GM10248 (cell line): ENCODE data around the gene ELAC2.

Source experiments
- CTCF ChIA-PET: fragments of 300-600 bp; sonication (Branson Sonifier 250); formaldehyde crosslinking; extraction: SDS; loops from one replicate; lab custom pipeline; 2021; ENCODE audit warnings: antibody characterized with exemption; lab: Yijun Ruan, JAX
- POLR2A ChIA-PET: fragments of 350-650 bp; sonication (Branson Sonifier 250); formaldehyde crosslinking; extraction: SDS; loops from one replicate; lab custom pipeline; 2020; ENCODE audit warnings: antibody characterized with exemption; lab: Yijun Ruan, JAX
- DNase-seq: peaks from one replicate; pipeline ENCODE4 v3.0.0; 2012; ENCODE audit errors: extremely low spot score
- CTCF ChIP-seq: IDR thresholded peaks from 2 replicates; pipeline ENCODE4 v1.5.1; 2012; ENCODE audit warnings: mild to moderate bottlenecking, low read depth; ENCODE audit errors: extremely low read depth, missing control alignments, control extremely low read depth

ELAC2 gene

GRCh38 chr17:13030459-13031300 is 12.9 kb upstream of the ELAC2 start:
- peak; percentile 42 for DNase-seq
- TF ChIP-seq CTCF = peak; percentile 75
- CTCF ChIA-PET = interaction anchor here (0.8 to 8.1 kb wide), 37 partner anchors 10 to 1896 kb away, joined by 3 to 193 read pairs (median 4); partner anchors contain the start of gene ELAC2
- POLR2A ChIA-PET = no interaction called here

- ChIA-PET CTCF (interaction anchor here (0.8 to 8.1 kb wide), 27 partner anchors 10 to 1896 kb away, joined by 3 to 193 read pairs (median 6); partner anchors contain the start of gene ELAC2), POLR2A (no interaction called here)
- peak; percentile 11 for TF ChIP-seq CTCF
- no peak for DNase-seq
These were observed 12.2 kb upstream of the ELAC2 start for GRCh38 chr17:13030056-13030455.

DNA sequence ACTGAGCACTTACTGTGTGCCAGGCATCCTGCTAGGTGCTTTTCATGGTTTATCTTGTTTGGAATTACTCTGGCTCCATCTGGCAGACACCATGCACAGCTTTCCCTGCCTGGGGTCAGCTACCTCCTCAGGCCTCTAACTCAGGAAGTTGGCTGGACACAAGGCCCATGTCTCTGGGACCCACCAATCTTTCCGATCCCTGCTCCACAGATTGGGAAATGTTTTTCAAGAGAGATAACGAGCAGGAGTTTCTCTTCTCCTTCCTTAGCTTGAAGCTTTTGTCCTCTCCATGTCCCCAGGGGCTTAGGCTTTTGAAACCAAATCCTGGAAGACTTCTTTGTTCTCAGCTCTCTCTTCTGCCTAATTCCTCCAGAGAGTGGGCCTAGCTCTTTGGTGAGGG is 11.5 kb upstream of the ELAC2 start:
- POLR2A ChIA-PET = interaction anchor here (1.3 kb wide), 1 partner anchor 11 kb away, joined by 3 read pairs; the partner anchor contains the start of gene ELAC2
- DNase-seq = no peak
- TF ChIP-seq CTCF = no peak

DNA sequence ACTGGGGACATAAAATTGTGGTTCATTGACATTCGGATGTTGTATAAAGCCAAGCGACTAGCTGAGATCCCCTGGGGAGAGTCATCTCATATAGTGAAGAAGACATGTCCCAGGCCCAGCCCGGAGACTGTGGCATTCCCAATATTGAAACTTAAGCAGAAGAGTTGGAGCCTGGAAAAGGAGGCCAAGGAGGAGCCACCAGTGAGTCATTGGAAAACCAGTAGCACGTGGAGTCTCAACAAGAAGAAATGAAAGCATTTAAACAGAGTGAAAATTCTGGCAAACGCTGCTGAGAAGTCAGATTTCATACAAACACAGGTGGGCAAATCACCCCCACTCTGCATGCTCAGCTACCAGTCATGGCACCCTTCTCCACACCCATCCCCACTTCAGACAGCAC is 9.4 kb upstream of the ELAC2 start:
- ChIA-PET CTCF (interaction anchor here (5.1 to 8.1 kb wide), 2 partner anchors 7 to 13 kb away, joined by 53 to 193 read pairs; partner anchors contain the start of gene ELAC2), POLR2A (no interaction called here)
- no peak for TF ChIP-seq CTCF
- DNase-seq = no peak

More for the DNA sequence above, 11.5 kb upstream of the ELAC2 start:
- CTCF ChIA-PET = interaction anchor here (1.1 to 8.1 kb wide), 18 partner anchors 9 to 1897 kb away, joined by 3 to 193 read pairs (median 9); partner anchors contain the start of gene ELAC2

DNA sequence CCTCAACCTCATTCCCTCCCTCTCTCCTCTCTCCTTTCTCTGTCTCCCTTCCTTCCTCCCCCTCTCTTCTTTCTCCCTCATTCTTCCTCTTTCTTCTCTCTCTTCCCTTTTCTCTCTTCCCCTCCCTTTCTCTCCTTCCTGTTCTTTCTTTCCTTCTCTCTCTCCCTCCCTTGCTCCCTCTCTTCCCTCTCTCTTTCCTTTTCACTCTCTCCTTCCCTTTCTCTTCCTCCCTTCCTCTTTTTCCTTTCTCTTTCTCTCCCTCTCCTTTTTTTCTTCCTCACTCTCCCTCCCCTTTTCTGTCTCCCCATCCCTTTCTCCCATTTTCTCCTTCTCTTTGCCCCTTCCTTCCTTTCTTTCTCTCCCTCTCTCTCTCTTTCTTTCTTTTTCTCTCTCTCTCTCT is 7.9 kb upstream of the ELAC2 start:
- DNase-seq = no peak
- POLR2A ChIA-PET = no interaction called here
- no peak for TF ChIP-seq CTCF
- CTCF ChIA-PET = interaction anchor here (2.9 kb wide), 1 partner anchor 11 kb away, joined by 17 read pairs; no protein-coding TSS in a partner anchor

- CTCF ChIA-PET = interaction anchor here (2.9 kb wide), 1 partner anchor 11 kb away, joined by 17 read pairs; no protein-coding TSS in a partner anchor
- no peak for TF ChIP-seq CTCF
- no peak for DNase-seq
- POLR2A ChIA-PET = no interaction called here
These were observed 7.4 kb upstream of the ELAC2 start for GRCh38 chr17:13025258-13025627.
